Activated CD8-positive, alpha-beta memory T cell treated with anti-CD3 and anti-CD28 coated beads for 36 hours (primary cell): ENCODE data around the gene NUP62. TPM values are rescaled to one million over a fixed set of nuclear protein-coding genes. Genes with fewer than 3 reads are reported as not detected.

Source experiments
- total RNA-seq, 2 experiments: library from RNA; stranded (reverse); gene quantifications; one replicate each; pipeline ENCODE4 v1.2.3, GENCODE V29; 2021

The NUP62 gene
- total RNA-seq, 2 experiments from 2014 or later, result 206 to 216 TPM

Other genes starting within 250 kb of the NUP62 start
- gene ADM5, start 239.9 kb downstream of the NUP62 start, total RNA-seq, result 1 to 10 TPM; 7.3 TPM
- under 1 TPM; 0.32 to 0.61 TPM for gene CPT1C, start 238.4 kb downstream of the NUP62 start, total RNA-seq
- under 1 TPM; 0.34 to 0.70 TPM for gene TSKS, start 166.2 kb downstream of the NUP62 start, total RNA-seq
- 10 to 100 TPM; 90.3 to 91.8 TPM for gene AP2A1, start 162.5 kb downstream of the NUP62 start, total RNA-seq
- gene FUZ, start 116.2 kb downstream of the NUP62 start, total RNA-seq, result 10 to 100 TPM; 32.6 to 33.4 TPM
- 10 to 100 TPM; 44.8 to 48.2 TPM for gene MED25, start 111.2 kb downstream of the NUP62 start, total RNA-seq
- 10 to 100 TPM; 90.2 to 90.9 TPM for gene PTOV1, start 78.3 kb downstream of the NUP62 start, total RNA-seq
- gene PNKP, start 61.9 kb downstream of the NUP62 start, total RNA-seq, result 10 to 100 TPM; 86.7 to 93.1 TPM
- 10 to 100 TPM; 31.7 TPM for gene AKT1S1, start 52.1 kb downstream of the NUP62 start, total RNA-seq
- gene TBC1D17, start 51.8 kb downstream of the NUP62 start, total RNA-seq, result 10 to 100 TPM; 26.3 to 27.4 TPM
- 10 to 100 TPM; 28.9 to 30.8 TPM for gene IL4I1, start 32.6 kb downstream of the NUP62 start, total RNA-seq
- 10 to 100 TPM; 34.2 to 38.1 TPM for gene ATF5, start 299 bp downstream of the NUP62 start, total RNA-seq
- gene SIGLEC11, start 31.7 kb upstream of the NUP62 start, total RNA-seq, result not detected
- 10 to 100 TPM; 53.4 to 54.9 TPM for gene VRK3, start 95.9 kb upstream of the NUP62 start, total RNA-seq
- 1 to 10 TPM; 8.8 to 9.2 TPM for gene ZNF473, start 96.5 kb upstream of the NUP62 start, total RNA-seq
- not detected for gene IZUMO2, start 233.8 kb upstream of the NUP62 start, total RNA-seq